Mucosa of descending colon (tissue), 3 donors: Measurements from ENCODE around the gene DAPK3. TPM values are rescaled to one million over a fixed set of nuclear protein-coding genes. Genes with fewer than 3 reads are reported as not detected.

Experiments used
- ATAC-seq: fragments of 200-7000 bp; cut with Tn5 transposase; one replicate; pipeline ENCODE4 v1.9.1; 2020; ENCODE audit warnings: mild to moderate bottlenecking, moderate library complexity
- DNase-seq, 3 donors: peaks; one replicate each; pipeline ENCODE4 v3.0.0-alpha.2; 2020
- H3K36me3 ChIP-seq: fragments of 200-600 bp; one replicate; pipeline ENCODE4 v1.8.0; 2021; ENCODE audit warnings: low read depth, mild to moderate bottlenecking
- H3K4me1 ChIP-seq: fragments of 200-600 bp; one replicate; pipeline ENCODE4 v1.8.0; 2021; ENCODE audit warnings: low read depth, mild to moderate bottlenecking
- H3K4me3 ChIP-seq: fragments of 200-600 bp; one replicate; pipeline ENCODE4 v1.8.0; 2021; ENCODE audit warnings: mild to moderate bottlenecking
- H3K9me3 ChIP-seq: fragments of 200-600 bp; one replicate; pipeline ENCODE4 v1.8.0; 2021; ENCODE audit warnings: mild to moderate bottlenecking
- CTCF ChIP-seq: fragments of 200-600 bp; IDR thresholded peaks from one replicate; pipeline ENCODE4 v1.8.0; 2022; ENCODE audit warnings: antibody characterized with exemption, mild to moderate bottlenecking
- intact Hi-C, 2 donors: fragments of 100-400 bp; cut with DNase I in 1 of 2; cut with micrococcal nuclease in 1 of 2; formaldehyde crosslinking; loops; one replicate each; pipeline versions ENCODE4 v1.11.0 to v1.11.1; 2022; cut with DNase I, micrococcal nuclease
- microRNA-seq: library from miRNA; unstranded; fragments of <30 nt; microRNA quantifications from one replicate; pipeline ENCODE4, GENCODE V29; 2019
- total RNA-seq, 3 donors: library from RNA; stranded (reverse); fragmentation: NEBNext Ultra II Directional in 2 of 3; extraction: Animal tissue kit (Norgen Biotek cat#: 25700) in 2 of 3; gene quantifications; one replicate each; pipeline versions ENCODE4 v1.2.1 to v1.2.4, GENCODE V29; 2021 to 2023
- donor health status: DM: no; HTN: no; CAD: no; lungs with moderate emphysema.
- donor health status: DM: no; HTN: no; CAD: no.
- donor health status: DM: no; HTN: yes; CAD: no.

DAPK3 gene
- total RNA-seq, 3 donors from 2014 or later: 51.3 to 121 (median 56.9) TPM

GRCh38 chr19:3919793-3920192, 51.1 kb downstream of the DAPK3 start:
- intact Hi-C loops: no loop called here
- DNase-seq: no peak

GRCh38 chr19:3916033-3916432, 54.9 kb downstream of the DAPK3 start:
- no peak for TF ChIP-seq CTCF
- Histone ChIP-seq H3K4me1 (no peaks in the 10 kb centered on the region), H3K36me3 (no peaks in the 10 kb centered on the region), H3K9me3 (peaks cover 8% of the 10 kb centered on the region), H3K4me3 (no peak overlapping the region)
- ATAC-seq (no peak), DNase-seq (no peak)
- intact Hi-C loops: no loop called here

More at GRCh38 chr19:3919793-3920192, 51.1 kb downstream of the DAPK3 start:
- no peaks in the 10 kb centered on the region for H3K4me1 ChIP-seq
- no peak overlapping the region for H3K4me3 ChIP-seq
- no peak for TF ChIP-seq CTCF
- H3K9me3 ChIP-seq: peaks cover 11% of the 10 kb centered on the region
- ATAC-seq: no peak
- no peaks in the 10 kb centered on the region for H3K36me3 ChIP-seq

- no peak for ATAC-seq
- no peak for DNase-seq
- Histone ChIP-seq H3K36me3 (no peaks in the 10 kb centered on the region), H3K4me3 (no peak overlapping the region), H3K9me3 (peaks cover 11% of the 10 kb centered on the region), H3K4me1 (no peaks in the 10 kb centered on the region)
- intact Hi-C loops: no loop called here
- no peak for TF ChIP-seq CTCF
Measured at GRCh38 chr19:3914199-3914598, 56.7 kb downstream of the DAPK3 start.

GRCh38 chr19:3910105-3910504, 60.8 kb downstream of the DAPK3 start:
- intact Hi-C loops: no loop called here
- DNase-seq: no peak
- no peak for ATAC-seq
- Histone ChIP-seq H3K4me3 (no peak overlapping the region), H3K9me3 (peaks cover 8% of the 10 kb centered on the region), H3K4me1 (no peaks in the 10 kb centered on the region), H3K36me3 (no peaks in the 10 kb centered on the region)
- TF ChIP-seq CTCF: no peak

Small RNA genes within 50 kb of the gene (microRNA-seq; reads per million reads assigned to microRNA genes)
- gene MIR637: not detected

Other genes with a start within 250 kb of the DAPK3 start
- 10 to 100 TPM; 18.9 to 23.0 (median 19.2) TPM for gene APBA3, start 209.4 kb downstream of the DAPK3 start, total RNA-seq
- gene MRPL54, start 208.4 kb downstream of the DAPK3 start, total RNA-seq: 10 to 100 TPM; 51.6 to 64.9 (median 56.2) TPM
- gene RAX2, start 198.9 kb downstream of the DAPK3 start, total RNA-seq: not detected
- gene MATK, start 184.7 kb downstream of the DAPK3 start, total RNA-seq: 1 to 10 TPM; 2.2 to 3.6 (median 2.4) TPM
- under 1 TPM in 1 of 3 donors, not detected in 2; 0.66 TPM for gene ZFR2, start 102.1 kb downstream of the DAPK3 start, total RNA-seq
- 1 to 10 TPM in 1 of 3 donors, under 1 TPM in 2; 0.09 to 2.2 (median 0.22) TPM for gene ATCAY, start 90.4 kb downstream of the DAPK3 start, total RNA-seq
- under 1 TPM in 1 of 3 donors, not detected in 2; 0.36 TPM for gene NMRK2, start 38.0 kb downstream of the DAPK3 start, total RNA-seq
- 1,000 to 10,000 TPM; 1,826 to 2,582 (median 2,012) TPM for gene EEF2, start 14.4 kb upstream of the DAPK3 start, total RNA-seq
- 10 to 100 TPM; 27.4 to 44.6 (median 29.5) TPM for gene PIAS4, start 36.6 kb upstream of the DAPK3 start, total RNA-seq
- gene ZBTB7A, start 95.8 kb upstream of the DAPK3 start, total RNA-seq: 100 to 1,000 TPM; 104 to 115 (median 112) TPM
- 100 to 1,000 TPM; 173 to 221 (median 192) TPM for gene MAP2K2, start 153.0 kb upstream of the DAPK3 start, total RNA-seq
- gene CREB3L3, start 182.5 kb upstream of the DAPK3 start, total RNA-seq: 1 to 10 TPM; 2.4 to 5.1 (median 3.4) TPM
- gene SIRT6, start 211.5 kb upstream of the DAPK3 start, total RNA-seq: 100 to 1,000 TPM in 2 of 3 donors, 10 to 100 TPM in 1; 60.9 to 138 (median 118) TPM
- 1 to 10 TPM in 2 of 3 donors, under 1 TPM in 1; 0.95 to 2.7 (median 1.3) TPM for gene ANKRD24, start 211.6 kb upstream of the DAPK3 start, total RNA-seq